NCI-H748 (cell line): ENCODE data around the gene ENTHD1.
"Not testable (repeated sequence)": the region's sequence is repeated elsewhere in the genome, so short reads cannot be mapped to it uniquely, and the experiment has no call there.

Source experiments
- DNase-seq: peaks from one replicate; lab custom pipeline; 2025; ENCODE audit not compliant: unreplicated experiment; lab: John Stamatoyannopoulos, UW

ENTHD1 gene

DNA sequence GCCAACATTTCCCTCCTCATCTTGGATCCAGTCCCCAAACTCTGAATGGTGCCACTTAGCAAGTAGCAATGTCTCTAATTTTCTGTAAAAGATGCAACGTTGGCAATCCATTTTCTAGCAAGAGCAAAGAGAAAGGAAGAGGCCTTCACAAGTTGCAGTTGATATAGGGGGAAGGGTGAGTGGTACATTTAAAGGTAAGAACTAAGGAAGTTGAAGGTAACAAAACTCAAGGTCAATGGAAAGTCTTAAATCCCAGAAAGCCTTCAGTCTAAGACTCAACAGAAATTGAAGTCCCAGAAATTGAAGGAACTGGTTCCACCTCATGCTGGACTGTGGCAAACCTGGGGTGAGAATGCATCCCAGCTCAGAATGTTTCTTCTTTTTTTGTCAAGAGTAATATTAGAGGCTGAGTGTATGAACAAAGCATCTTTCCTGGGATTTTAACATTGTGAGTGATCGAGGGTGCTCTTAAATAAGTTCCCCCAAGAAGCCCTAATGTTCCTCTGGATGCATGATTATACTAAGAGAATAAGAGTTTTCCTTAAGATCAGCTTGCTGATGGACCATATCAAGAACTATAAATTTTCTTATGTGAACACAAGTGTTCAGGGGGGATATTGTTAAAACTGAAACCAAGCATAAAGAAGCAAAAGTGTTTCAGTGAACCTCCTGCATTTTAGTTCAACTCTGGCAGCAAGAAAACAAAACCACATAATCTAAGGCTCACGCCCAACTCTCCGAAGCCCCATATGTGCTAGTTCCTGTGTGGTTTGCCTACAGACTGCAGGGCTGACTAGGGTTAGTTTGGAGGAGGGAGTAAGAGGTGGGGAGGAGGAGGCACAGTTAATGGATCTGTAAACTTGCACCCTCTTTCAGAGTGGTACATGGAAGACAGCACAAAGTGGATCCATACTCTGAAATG, 7.0 kb upstream of the ENTHD1 start, which contains the start of gene GRAP2:
Gene GRAP2, plus strand, starts transcription at position 779 of the 922 bp plus-strand sequence. CDS start 46,023 bp downstream, outside the sequence.
- DNase-seq, result no peak

DNA sequence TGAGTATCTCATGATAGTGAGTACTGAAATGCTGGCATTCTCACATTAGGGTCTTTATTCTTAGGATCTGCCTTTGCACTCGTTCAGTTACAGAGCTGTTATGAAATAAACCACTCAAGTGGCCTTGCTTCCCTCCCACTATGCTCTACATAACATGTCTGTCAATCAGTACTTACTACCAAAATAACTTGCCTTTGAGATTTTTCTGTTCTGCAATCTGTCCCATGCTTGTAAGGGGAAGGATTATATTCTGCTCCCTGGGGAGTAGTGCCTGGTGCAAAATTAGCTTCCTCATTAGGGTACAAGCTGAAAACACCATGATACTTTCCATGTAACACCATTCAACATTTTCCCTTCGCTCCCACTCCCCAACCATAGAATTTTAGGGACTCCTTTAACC, 5.4 kb upstream of the ENTHD1 start:
- no peak for DNase-seq

DNA sequence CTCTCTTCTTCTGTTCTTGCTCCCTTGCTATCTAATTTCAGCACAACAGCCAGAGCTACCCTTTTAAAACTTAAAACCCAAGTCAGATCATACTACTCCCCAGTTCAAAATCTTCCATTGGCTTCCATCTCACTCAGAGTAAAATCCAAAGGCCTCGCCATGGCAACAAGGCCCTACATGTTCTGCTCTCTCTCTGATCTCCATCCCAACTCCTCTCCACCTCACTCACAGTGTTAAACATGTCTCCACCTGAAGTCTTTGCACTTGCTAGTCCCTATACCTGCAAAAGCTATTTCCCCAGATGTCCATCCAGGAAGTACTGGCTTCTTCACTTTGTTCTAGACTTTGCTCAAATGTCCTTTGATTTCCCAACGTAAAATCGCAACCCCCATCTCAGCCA, 4.3 kb upstream of the ENTHD1 start:
- DNase-seq, result no peak

DNA sequence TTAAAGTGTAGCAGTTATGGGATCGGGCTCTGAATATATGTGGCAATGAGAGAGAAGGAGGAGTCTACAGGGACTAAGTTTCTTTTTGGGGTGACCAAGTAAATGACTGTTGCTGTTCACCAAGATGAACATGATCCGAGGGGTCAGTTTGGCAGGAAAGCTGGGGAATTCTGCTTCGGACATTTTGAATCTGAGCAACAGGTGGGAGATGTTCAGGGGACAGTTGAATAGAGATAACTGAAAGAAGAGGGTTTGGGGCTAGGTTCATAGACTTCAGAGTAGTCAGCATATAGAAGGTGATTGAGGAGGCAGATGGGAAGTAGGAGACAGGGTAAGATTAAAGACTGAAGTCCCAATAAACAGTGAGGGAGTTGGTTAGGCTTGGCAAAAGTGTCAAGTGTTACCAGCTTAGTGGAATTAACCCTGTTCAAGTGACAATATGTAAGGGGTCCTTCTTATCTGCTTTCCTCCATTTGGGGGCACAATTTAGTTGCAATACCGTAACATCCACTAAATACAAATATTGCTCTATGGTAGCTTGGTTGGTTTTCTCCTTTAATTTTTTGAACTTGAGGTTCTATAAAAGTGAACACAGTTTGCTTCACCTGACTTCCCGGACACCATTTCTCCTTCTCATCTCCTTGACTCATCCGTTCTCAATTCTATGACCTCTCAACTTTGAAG, 2.9 kb upstream of the ENTHD1 start:
- DNase-seq, result no peak

DNA sequence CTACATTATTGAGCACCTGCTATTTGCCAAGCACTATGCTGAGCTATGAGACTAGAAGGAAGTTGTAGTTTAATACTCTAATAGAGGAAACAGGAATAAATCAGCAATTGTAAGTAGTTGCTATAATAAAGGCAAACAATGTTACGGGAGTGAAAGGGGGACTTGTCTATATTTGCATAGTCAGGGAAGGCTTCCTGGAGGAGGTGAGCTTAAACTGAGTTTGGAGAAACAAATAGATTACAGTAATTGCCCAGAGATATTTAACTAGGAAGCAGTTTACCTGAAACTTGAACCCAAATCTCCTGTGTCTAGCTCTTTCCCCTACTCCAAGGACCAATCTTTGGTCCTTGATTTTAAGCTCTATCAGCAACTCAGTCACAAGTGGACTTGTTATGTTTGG, 2.1 kb upstream of the ENTHD1 start:
- DNase-seq, result no peak

DNA sequence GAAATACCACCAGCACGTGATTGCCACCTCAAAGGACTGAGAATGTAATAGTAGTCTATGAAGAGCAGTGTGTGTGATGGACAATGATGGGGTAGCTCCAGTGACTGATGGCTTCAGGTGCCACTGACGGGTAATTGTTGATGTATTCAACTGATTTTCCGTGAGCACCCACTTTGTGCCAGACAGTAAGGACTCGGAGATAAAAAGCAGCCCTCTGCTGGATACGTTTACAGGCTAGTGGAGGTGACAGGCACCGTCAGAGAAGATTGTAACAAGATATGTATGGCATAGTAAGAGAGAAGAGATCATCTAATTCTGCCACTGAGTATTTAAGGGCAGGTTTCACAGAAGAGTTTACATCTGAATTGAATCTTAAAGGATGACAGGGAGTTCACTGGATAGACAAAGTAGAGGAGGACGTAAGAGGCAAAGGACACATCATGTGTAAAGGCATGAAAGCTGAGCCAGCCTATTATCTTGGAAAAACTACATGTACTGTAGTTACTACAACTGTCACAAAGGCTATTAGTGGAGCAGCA, 1.1 kb upstream of the ENTHD1 start:
- no peak for DNase-seq

DNA sequence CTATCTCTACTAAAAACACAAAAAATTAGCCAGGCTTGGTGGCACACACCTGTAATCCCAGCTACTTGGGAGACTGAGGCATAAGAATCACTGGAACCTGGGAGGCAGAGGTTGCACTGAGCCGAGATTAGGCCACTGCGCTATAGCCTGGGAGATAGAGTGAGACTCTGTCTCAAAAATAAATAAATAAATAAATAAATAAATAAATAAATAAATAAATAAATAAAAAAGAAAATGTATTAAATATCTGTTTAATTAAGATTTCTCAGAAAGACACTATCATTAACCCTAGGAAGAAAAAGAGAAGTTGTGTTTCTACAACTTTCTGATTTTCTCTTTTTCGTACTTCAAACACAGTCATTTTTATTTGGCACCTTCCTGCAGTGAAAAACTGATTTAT, 3.6 kb downstream of the ENTHD1 start:
- not testable (repeated sequence) for DNase-seq

DNA sequence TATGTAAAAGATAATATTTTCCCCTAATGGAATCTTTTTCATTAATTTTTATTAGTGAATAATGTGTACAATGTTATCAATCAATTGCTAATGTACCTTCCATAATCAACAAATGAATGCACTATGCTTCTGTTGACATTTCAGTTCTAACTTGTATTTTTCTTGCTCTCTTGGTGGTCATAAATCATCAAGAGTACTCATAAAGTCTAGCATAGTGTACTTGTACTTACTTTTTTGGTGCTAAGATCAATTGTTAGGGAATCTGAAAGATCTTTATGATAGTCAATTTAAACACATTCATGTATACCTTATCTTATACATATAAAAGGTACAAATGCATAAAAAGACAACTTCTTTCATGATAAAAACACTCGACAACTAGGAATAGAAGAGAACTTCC, 10.5 kb downstream of the ENTHD1 start:
- no peak for DNase-seq

DNA sequence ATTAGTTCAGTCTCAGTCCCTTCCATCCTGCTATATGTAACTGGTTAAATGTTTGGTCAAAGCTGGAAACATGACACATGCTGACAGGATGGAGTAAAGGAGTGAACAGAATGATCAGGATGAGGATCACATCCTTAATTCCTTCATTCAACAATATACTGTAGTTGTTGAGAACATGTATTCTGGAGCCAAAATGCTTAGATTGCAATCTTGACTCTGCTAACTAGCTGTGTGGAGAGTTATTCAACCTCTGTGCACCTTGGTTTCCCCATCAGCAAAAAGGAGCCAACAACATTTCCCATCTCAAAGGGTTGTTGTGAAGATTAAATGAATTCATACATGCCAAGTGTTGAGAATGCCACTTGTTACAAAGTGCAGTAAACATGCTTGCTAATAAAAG, 12.8 kb downstream of the ENTHD1 start:
- no peak for DNase-seq

DNA sequence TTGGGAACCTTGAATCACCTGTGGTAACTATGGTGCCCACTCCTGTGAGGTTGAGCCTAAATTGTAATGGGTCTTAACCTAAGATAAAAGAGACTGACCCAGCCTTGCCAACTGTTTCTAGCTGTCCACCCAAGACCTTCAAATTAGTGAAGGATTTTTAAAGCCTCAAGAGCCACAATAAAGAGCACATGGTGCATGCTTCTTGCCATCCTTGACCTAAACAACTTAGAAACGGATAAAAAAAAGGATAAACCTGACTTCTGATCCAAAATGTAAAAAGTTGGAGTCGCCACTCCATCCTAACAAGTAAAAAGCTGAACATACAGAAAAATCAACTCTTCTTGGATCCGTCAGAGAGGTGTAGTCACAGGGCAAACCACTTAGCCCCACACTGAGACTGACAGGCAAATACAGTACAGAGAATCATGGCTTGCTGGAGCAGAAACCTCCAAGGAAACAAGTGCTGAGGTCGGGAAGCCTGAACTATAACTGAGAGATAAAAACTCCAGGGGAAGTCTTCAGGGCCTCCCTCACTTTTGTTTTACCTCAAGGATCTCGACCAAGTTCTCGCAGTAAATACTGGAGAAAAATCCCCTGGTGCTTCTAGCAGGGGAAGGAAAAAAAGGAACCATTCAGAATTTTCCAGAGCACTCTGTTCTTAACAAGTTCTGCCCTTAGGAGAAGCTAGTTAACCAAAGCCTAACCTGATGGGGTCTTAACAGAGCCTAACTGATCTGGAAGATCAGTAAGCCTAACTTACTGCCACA, 16.3 kb downstream of the ENTHD1 start:
- DNase-seq, result no peak

DNA sequence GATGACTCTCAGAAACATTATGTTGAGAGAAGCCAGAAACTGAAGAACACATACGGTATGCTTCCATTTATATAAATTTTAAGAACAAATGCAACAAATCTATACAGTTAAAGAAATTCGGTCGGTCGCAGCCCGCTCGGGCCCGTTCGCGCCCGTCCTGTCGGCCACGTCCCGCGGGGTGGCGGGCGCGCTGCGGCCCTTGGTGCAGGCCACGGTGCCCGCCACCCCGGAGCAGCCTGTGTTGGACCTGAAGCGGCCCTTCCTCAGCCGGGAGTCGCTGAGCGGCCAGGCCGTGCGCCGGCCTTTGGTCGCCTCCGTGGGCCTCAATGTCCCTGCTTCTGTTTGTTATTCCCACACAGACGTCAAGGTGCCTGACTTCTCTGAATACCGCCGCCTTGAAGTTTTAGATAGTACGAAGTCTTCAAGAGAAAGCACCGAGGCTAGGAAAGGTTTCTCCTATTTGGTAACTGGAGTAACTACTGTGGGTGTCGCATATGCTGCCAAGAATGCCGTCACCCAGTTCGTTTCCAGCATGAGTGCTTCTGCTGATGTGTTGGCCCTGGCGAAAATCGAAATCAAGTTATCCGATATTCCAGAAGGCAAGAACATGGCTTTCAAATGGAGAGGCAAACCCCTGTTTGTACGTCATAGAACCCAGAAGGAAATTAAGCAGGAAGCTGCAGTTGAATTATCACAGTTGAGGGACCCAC, 18.2 kb downstream of the ENTHD1 start:
- DNase-seq, result peak; percentile 1

DNA sequence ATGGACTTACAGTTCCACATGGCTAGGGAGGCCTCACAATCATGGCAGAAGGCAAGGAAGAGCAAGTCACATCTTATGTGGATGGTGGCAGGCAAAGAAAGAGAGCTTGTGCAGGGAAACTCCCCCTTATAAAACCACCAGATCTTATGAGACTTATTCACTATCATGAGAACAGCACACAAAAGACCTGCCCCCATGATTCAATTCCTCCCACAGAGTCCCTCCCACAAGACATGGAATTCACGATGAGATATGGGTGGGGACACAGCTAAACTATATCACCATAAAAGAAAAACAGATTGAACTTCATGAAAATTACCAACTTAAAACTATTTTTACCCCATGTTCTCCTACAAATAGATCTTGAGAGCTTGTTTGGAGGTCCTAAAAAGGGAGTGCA, 19.6 kb downstream of the ENTHD1 start:
- DNase-seq, result no peak

DNA sequence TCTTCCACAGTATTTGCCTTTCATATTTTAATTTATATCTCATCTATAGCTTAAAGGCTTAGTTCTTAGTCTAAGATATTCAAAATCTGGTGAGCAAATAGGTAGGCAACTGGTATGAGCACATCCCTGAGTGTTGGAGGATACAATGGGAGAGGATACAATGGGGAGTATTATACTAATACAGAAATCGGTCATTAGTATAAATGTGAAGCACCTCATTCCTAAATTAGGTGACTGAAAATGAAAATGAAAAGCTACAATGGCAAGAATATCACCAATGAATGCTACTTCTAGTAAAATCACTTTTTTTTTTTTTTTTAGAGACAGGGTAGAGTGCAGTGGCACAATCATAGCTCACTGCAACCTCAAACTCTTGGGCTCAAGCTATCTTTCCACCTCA, 21.0 kb downstream of the ENTHD1 start:
- DNase-seq, result no peak

DNA sequence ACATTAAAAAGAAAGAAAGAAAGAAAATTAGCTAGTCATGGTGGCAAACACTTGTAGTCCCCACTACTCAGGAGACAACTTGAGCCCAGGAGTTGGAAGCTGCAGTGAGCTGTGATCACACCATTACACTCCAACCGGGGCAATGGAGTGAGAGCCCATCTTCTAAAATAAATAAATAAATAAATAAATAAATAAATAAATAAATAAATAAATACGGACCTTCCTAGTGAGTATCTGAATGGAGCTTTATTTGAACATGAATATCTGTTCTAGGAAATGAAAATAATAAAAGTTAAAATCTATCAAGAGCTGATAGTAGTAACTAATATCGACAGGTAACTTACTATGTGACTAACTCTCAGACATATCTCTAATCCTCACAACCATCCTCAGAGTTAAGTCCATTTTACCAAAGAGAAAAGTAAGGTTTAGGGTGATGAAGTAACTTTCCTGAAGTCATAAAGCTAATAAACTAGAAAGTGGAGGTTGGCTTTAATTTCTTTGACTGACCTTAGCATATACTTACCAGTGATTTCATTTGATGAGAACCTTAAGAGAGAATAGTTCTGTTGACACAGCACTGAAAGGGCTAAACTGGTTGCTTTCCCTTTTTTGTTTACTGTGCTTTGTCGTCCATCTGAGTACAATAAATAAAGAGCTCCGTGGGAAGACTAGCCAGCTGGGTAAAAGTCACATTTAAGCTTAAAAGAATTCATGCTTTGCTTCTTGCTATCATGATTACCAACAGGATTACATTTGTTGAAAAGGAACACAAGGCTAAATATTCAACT, 22.4 kb downstream of the ENTHD1 start:
- no peak for DNase-seq

DNA sequence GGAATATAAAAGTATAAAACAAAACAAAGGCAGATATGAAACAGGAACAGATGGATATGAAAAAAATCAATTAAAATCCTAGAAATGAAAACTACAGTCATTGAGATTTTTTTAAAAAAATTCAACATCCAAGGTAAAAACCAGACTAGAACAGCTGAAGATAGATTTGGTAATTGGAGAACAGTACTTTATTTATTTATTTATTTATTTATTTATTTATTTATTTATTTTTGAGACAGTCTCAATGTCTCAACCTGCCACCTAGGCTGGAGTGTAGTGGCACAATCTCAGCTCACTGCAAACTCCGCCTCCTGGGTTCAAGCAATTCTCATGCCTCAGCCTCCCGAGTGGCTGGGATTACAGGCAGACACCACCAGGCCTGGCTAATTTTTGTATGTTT, 23.8 kb downstream of the ENTHD1 start:
- not testable (repeated sequence) for DNase-seq

DNA sequence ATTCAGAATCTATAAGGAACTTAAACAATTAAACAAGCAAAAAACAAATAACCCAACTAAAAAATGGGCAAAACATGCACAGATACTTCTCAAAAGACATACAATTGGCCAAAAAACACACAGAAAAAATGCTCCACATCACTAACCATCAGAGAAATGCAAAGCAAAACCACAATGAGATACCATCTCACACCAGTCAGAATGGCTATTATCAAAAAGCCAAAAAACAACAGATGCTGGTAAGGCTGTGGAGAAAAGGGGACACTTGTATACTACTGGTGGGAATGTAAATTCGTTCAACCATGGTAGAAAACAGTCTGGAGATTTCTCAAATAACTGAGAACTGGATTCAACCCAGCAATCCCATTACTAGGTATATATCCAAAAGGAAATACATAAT, 24.8 kb downstream of the ENTHD1 start:
- no peak for DNase-seq

DNA sequence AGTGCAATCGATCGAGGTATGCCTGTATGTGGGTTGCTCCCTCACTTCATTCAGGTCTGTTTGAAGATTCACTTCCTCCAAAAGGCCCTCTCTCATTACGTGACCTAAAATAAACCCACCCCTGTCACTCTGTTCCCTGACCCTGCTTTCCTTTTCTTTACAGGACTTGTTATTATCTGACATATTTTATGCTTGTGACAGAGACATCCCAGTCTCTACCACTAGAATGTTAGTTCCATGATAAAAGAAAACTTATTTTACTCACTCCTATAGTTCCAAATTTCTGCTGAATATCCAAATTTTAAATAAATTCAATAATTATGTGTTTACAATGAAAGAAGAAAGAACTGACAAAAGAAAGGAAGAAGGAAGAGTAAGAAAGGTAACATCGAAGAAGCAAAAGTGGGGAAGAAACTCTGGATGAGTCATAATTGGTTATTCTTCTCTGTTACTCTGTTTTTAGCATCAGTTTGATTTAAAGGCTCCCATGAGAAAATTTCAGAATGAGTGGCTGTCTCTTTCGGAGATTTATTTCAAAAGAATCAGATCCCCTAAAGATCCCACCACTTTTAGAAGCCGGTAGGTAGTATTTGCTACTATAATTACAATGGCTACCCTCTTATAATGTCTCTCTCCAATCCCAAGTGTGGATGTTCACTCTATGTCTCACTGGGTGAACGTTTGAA, 33.5 kb downstream of the ENTHD1 start:
- no peak for DNase-seq

DNA sequence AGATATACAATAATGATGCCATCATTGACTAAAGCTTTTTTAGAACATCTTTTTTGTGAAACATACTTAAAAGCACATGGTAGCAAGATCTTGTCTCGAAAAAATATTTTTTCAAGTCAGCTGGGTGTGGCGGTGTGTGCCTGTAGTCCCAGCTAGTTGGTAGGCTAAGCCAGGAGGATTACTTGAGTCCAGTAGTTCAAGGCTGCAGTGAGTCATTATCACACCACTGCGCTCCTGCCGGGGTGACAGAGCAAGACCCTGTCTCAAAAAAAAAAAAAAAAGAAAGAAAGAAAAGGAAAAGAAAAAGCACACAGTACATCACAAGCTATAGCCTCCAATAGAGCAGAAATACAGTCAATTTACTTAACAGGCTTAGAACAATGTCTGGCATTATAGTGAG, 37.0 kb downstream of the ENTHD1 start:
- DNase-seq, result no peak

DNA sequence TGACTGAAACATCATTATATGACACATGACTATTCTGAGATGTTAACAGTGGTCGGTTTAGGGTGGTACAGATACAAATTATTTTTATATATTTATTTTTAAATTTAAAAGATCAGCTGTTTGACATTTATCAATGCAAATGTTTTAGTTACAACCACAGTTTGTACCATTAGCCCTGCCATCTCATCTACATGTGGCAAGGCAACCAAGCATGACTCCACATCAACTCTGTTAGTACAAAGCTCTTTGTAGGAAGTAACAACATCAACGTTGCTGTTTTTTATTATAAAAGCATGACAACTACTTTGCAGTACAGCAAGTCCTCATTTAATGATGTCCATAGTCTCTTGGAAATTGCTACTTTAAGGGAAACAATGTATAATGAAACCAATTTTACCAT, 40.8 kb downstream of the ENTHD1 start:
- no peak for DNase-seq
